Measurements from ENCODE around the gene DDX56. TPM values are rescaled to one million over a fixed set of nuclear protein-coding genes. Genes with fewer than 3 reads are reported as not detected.

The DDX56 gene
- total and polyA plus RNA-seq, 2 of the 13 experiments (the other 11 are each of a cell fraction or from before 2014, with no cell fraction given), result 82.6 to 120 TPM

- peak; percentile 99 for TF ChIP-seq ZNF512 (CRISPR knock-in tag; IDR thresholded peaks at IDR 0.05)
- no peak for TF ChIP-seq CENPT (CRISPR knock-in tag; IDR thresholded peaks at IDR 0.05; ENCODE audit: low read depth)
Measured at GRCh38 chr7:44547536-44548231, 26.0 kb downstream of the DDX56 start (continued).

- in situ Hi-C loops (cut with HindIII; ENCODE audit: extremely low pct_ligation_motif_present, low pct_unique_long_range_greater_than_20kb) (no loop called here), intact Hi-C loops (cut with micrococcal nuclease; ENCODE audit: unreplicated experiment) (loop anchor here (2.0 to 5.0 kb wide), 2 partner anchors 23 to 50 kb away; partner anchors contain the start of gene NUDCD3)
- peak overlapping the region; percentile 57 to 79 (median 63) for H3K4me3 ChIP-seq (replicated peaks in 1 of 3; ENCODE audit: insufficient read depth in 1 of 3, low read depth in 2 of 3, low read length in 3 of 3)
- WGBS (ENCODE audit: low lambda C conversion rate), result 0% methylated on average over 3 of the region's 6 CpGs
- DNase-seq (ENCODE audit: low spot score) (peak; percentile 37), FAIRE-seq (peak; percentile 63), ATAC-seq (peak; percentile 54)
- no peak overlapping the region for H2AFZ ChIP-seq (ENCODE audit: low read length)
- no peaks in the 10 kb centered on the region for H3K27me3 ChIP-seq (ENCODE audit: control insufficient read depth in 1 of 2, insufficient read depth in 2 of 2, low read length in 2 of 2)
- peaks cover 5% of the 10 kb centered on the region; the same call in 1 of the 2 replicates for H4K20me1 ChIP-seq (ENCODE audit: insufficient read depth, low read length)
- no peaks in the 10 kb centered on the region for H3K9me3 ChIP-seq (ENCODE audit: low read length)
- no TSS peak for BruUV-seq (replicated peaks)
- peaks cover 0 to 9% of the 10 kb centered on the region in 2 experiments; a peak in 1 of 5 replicates for H3K36me3 ChIP-seq (replicated peaks in 1 of 2; ENCODE audit: control insufficient read depth in 1 of 2, insufficient read depth in 2 of 2, low read length in 2 of 2)
- ChIA-PET CTCF (ENCODE audit: low intra/inter-chr PET ratio, low total read pairs) (no interaction called here), POLR2A (interaction anchor here (0.6 to 4.1 kb wide), 9 partner anchors 13 to 306 kb away, joined by 3 to 25 read pairs (median 5); partner anchors contain the start of genes DDX56, H2AZ2, NUDCD3 and TMED4)
- H3K9ac ChIP-seq (ENCODE audit: insufficient read depth, low read depth, low read length), result peak overlapping the region; percentile 90
- H3K27ac ChIP-seq (ENCODE audit: extremely low read length, insufficient read depth, low read length), result peak overlapping the region; percentile 94
- H3K4me2 ChIP-seq (ENCODE audit: low read depth, low read length), result peak overlapping the region; percentile 98
- peaks cover 76% of the 10 kb centered on the region for H3K4me1 ChIP-seq (ENCODE audit: insufficient read depth, low read length)
- peaks cover 39% of the 10 kb centered on the region for H3K79me2 ChIP-seq (ENCODE audit: insufficient read depth, low read length)
- TF ChIP-seq THAP7 (CRISPR knock-in tag; IDR thresholded peaks at IDR 0.05) (no peak), ZNF891 (CRISPR knock-in tag; IDR thresholded peaks at IDR 0.05) (peak; percentile 15; the same call in 1 of the 2 replicates), ZMAT3 (CRISPR knock-in tag; conservative IDR thresholded peaks at IDR 0.05) (no peak), ZNF251 (CRISPR knock-in tag; IDR thresholded peaks at IDR 0.05) (no peak), E2F5 (CRISPR knock-in tag; conservative IDR thresholded peaks at IDR 0.05) (no peak), CENPBD1 (CRISPR knock-in tag; IDR thresholded peaks at IDR 0.05; ENCODE audit: borderline replicate concordance, low read depth) (no peak), ZNF121 (CRISPR knock-in tag; IDR thresholded peaks at IDR 0.05) (no peak), KDM1A (CRISPR knock-in tag; IDR thresholded peaks at IDR 0.05) (no peak), RARG (CRISPR knock-in tag; IDR thresholded peaks at IDR 0.05; ENCODE audit: low read depth) (no peak), HNF4A (CRISPR knock-in tag; IDR thresholded peaks at IDR 0.05) (peak; percentile 75), DNMT1 (CRISPR knock-in tag; IDR thresholded peaks at IDR 0.05) (no peak), FOXK1 (CRISPR knock-in tag; IDR thresholded peaks at IDR 0.05; ENCODE audit: borderline replicate concordance, low read depth) (no peak), ARNT2 (CRISPR knock-in tag; IDR thresholded peaks at IDR 0.05; ENCODE audit: low read depth) (no peak), MTF1 (CRISPR knock-in tag; IDR thresholded peaks at IDR 0.05) (no peak), FLYWCH1 (CRISPR knock-in tag; IDR thresholded peaks at IDR 0.05) (no peak), BORCS8-MEF2B (CRISPR knock-in tag; IDR thresholded peaks at IDR 0.05) (0 out of 2 replicates have a peak, but pooled peaks have one; percentile 9), ZNF441 (CRISPR knock-in tag; IDR thresholded peaks at IDR 0.05; ENCODE audit: borderline replicate concordance) (no peak)
Measured at GRCh38 chr7:44541876-44542610, 31.7 kb downstream of the DDX56 start.

Measured in HepG2 (cell line).